Small intestine (tissue), 7 donors: ENCODE data around the gene ACOT7. TPM values are rescaled to one million over a fixed set of nuclear protein-coding genes. Genes with fewer than 3 reads are reported as not detected.

Experiments
- DNase-seq, 2 donors: peaks; one replicate each; pipeline versions ENCODE4 v3.0.0 to v3.0.0-alpha.2; 2013
- FAIRE-seq: peaks from 2 replicates; lab custom pipeline; 2012; peaks lifted over from hg19 to GRCh38; lab: Jason Lieb, UNC
- H3K27ac ChIP-seq, 3 donors: one replicate each; pipeline ENCODE4 v1.5.1; 2013; ENCODE audit warnings: low read length in 2 of 3, mild to moderate bottlenecking in 2 of 3, control low read depth in 1 of 3, inconsistent platforms in 1 of 3, low read depth in 1 of 3, moderate library complexity in 1 of 3
- H3K27me3 ChIP-seq, 3 donors: one replicate each; pipeline ENCODE4 v1.6.1; 2013; ENCODE audit warnings: low read length in 3 of 3, inconsistent platforms in 1 of 3; ENCODE audit not compliant: control insufficient read depth in 3 of 3, insufficient read depth in 3 of 3
- H3K36me3 ChIP-seq, 3 donors: one replicate each; pipeline ENCODE4 v1.6.1; 2013; ENCODE audit warnings: low read length in 3 of 3, inconsistent platforms in 1 of 3, low read depth in 1 of 3, mild to moderate bottlenecking in 1 of 3, moderate library complexity in 1 of 3; ENCODE audit not compliant: control insufficient read depth in 3 of 3, insufficient read depth in 2 of 3
- H3K4me1 ChIP-seq, 3 donors: one replicate each; pipeline ENCODE4 v1.6.1; 2013; ENCODE audit warnings: low read length in 2 of 3, inconsistent platforms in 1 of 3, low read depth in 1 of 3, mild to moderate bottlenecking in 1 of 3, moderate library complexity in 1 of 3; ENCODE audit not compliant: control insufficient read depth in 3 of 3, insufficient read depth in 2 of 3
- H3K4me3 ChIP-seq, 3 donors: one replicate each; pipeline ENCODE4 v1.5.1; 2013; ENCODE audit warnings: low read length in 3 of 3, control low read depth in 1 of 3, inconsistent platforms in 1 of 3, low read depth in 1 of 3, mild to moderate bottlenecking in 1 of 3, moderate library complexity in 1 of 3
- H3K9me3 ChIP-seq, 2 donors: one replicate each; pipeline ENCODE4 v1.6.1; 2013; ENCODE audit warnings: low read depth in 1 of 2, low read length in 1 of 2; ENCODE audit not compliant: control insufficient read depth in 2 of 2, insufficient read depth in 1 of 2
- WGBS, 3 donors: extraction: QIAGEN DNeasy Blood & Tissue Kit; methylation state at CpG; one replicate each; pipeline ENCODE4 v1.1.7; 2013; 5-methylcytosine and 5-hydroxymethylcytosine counted together
- polyA plus RNA-seq, 4 donors: library from polyadenylated mRNA; stranded (reverse) in 3 of 4; unstranded in 1 of 4; fragments of 200-250 nt in 3 of 4; fragments of 120-200 nt in 1 of 4; gene quantifications; one replicate each; pipeline versions ENCODE4 v1.2.1 to v1.2.3, GENCODE V29; 2013
- donor health status: healthy with polysubstance abuse.
- donor health status: control.
- donor health status: control.
- donor health status: Bipolar disorder and iron deficiency.
- donor health status: healthy.

ACOT7 gene
- polyA plus RNA-seq, 4 donors, result 20.3 to 93.8 (median 73.7) TPM

- H3K4me3 ChIP-seq, result no peak overlapping the region
- WGBS, 3 donors, result 96 to 98% (median 96%) methylated on average over 8 of the region's 8 CpGs
- FAIRE-seq, result no peak
- no peaks in the 10 kb centered on the region for H3K27me3 ChIP-seq
- no peak for DNase-seq
- H3K27ac ChIP-seq, result peak overlapping the region in 1 of 3 donors; percentile 44
- peaks cover 0 to 24% (median 4%) of the 10 kb centered on the region in 3 donors for H3K36me3 ChIP-seq
- no peaks in the 10 kb centered on the region for H3K9me3 ChIP-seq
- no peaks in the 10 kb centered on the region for H3K4me1 ChIP-seq
Observed at GRCh38 chr1:6298940-6299465, 94.6 kb downstream of the ACOT7 start.

GRCh38 chr1:6298530-6298929, 95.0 kb downstream of the ACOT7 start:
- Histone ChIP-seq H3K4me1 (no peaks in the 10 kb centered on the region), H3K27me3 (no peaks in the 10 kb centered on the region), H3K36me3 (peaks cover 0 to 29% (median 2%) of the 10 kb centered on the region in 3 donors), H3K9me3 (no peaks in the 10 kb centered on the region), H3K4me3 (no peak overlapping the region), H3K27ac (no peak overlapping the region)
- WGBS, 3 donors, result 88 to 92% (median 90%) methylated on average over 8 of the region's 8 CpGs
- FAIRE-seq, result no peak
- DNase-seq, result no peak

DNA sequence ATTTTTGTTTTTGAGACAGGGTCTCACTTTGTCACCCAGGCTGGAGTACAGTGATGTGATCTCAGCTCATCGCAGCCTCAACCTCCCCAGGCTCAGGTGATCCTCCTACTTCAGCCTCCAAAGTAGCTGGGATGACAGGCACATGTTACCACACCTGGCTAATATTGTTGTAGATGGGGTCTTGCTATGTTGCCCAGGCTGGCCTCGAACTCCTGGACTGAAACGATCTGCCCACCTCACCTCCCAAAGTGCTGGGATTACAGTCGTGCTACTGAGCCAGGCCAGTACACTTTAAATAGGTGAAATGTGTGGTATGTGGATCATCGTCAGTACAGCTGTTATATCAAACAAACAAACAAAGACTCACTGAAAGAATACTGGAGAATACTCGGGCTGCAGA, 97.7 kb downstream of the ACOT7 start:
- 91 to 93% (median 92%) methylated on average over 6 of the region's 6 CpGs for WGBS, 3 donors
- no peak for FAIRE-seq
- DNase-seq, result no peak
- Histone ChIP-seq H3K9me3 (no peaks in the 10 kb centered on the region), H3K36me3 (peaks cover 0 to 40% (median 5%) of the 10 kb centered on the region in 3 donors), H3K27ac (no peak overlapping the region), H3K4me3 (no peak overlapping the region), H3K27me3 (no peaks in the 10 kb centered on the region), H3K4me1 (no peaks in the 10 kb centered on the region)

DNA sequence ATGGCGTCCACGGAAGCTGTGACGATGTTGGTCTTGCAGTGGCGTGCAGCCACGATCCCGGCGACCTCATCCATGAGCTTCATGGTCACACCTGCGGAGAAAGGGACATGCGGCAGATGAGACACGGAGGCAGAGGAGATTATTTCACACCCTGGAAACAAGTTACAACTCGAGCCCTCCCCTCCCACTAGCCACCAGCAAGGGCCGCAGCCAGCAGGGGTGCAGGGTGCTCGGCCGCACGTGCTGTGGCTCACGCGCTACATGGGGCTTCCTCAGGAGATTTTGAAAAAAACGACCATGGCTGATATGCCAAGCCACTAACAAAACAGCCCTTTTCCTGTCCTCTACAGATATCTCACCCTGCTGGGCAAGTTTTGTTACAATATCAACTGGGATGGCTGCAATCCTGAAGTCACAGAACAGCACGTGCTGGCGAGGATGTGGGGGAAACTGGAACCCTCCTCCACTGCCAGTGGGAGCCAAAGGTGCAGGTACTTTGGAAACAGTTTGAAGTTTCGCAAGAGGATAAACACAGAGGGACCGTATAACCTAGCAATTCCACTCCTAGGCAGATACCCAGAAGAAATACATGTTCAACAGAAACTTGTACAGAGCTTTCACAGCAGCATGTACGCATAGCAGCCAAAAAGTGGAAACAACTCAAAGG, 98.5 kb downstream of the ACOT7 start:
- no peak overlapping the region for H3K4me3 ChIP-seq
- no peaks in the 10 kb centered on the region for H3K27me3 ChIP-seq
- peaks cover 0 to 42% (median 7%) of the 10 kb centered on the region in 3 donors for H3K36me3 ChIP-seq
- 89 to 95% (median 91%) methylated on average over 22 to 23 of the region's 23 CpGs for WGBS, 3 donors
- FAIRE-seq (no peak), DNase-seq (no peak)
- H3K27ac ChIP-seq, result no peak overlapping the region
- H3K9me3 ChIP-seq, result no peaks in the 10 kb centered on the region
- no peaks in the 10 kb centered on the region for H3K4me1 ChIP-seq

DNA sequence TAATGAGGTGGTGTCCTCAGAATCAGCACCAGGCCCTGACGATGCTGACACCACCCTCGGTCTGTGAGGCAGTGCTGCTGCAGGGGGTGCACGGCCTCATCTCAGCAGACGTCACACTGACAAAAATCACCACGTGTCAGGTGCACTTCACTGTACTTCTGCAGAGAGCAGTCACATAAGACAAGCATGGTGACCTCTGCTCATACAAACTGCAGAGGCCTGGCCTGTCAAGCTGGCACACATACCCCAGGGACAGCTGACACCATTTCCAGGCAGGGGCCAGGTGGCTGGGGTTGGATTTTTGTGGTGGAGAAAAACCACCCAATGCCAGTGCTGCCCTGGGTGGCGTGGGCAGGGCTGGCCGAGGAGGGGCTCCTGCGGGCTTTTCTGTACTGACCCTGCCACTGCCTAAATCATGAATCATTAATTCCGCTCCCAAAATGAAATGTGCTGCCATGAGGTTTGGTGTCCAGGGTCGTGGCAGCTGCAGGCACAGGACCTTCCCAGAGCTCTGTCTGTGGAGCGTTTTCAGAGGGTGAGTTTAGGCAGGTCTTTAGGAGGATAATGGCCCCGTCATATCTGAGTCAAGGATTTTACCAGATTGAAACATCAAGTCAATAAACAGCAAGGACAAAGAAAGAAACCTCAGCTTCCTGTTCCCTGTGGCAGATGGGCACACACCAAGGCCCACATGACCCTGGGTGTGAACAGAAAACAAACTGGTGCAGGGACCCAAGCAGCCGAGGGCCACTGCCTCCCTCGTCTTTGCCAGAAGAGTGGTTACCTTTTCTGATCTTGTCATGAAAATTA, 99.3 kb downstream of the ACOT7 start:
- DNase-seq, result no peak
- Histone ChIP-seq H3K4me1 (no peaks in the 10 kb centered on the region), H3K27me3 (no peaks in the 10 kb centered on the region), H3K9me3 (no peaks in the 10 kb centered on the region), H3K4me3 (no peak overlapping the region), H3K36me3 (peaks cover 0 to 36% (median 7%) of the 10 kb centered on the region in 3 donors), H3K27ac (no peak overlapping the region)
- 90 to 94% (median 94%) methylated on average over 14 of the region's 14 CpGs for WGBS, 3 donors
- no peak for FAIRE-seq

DNA sequence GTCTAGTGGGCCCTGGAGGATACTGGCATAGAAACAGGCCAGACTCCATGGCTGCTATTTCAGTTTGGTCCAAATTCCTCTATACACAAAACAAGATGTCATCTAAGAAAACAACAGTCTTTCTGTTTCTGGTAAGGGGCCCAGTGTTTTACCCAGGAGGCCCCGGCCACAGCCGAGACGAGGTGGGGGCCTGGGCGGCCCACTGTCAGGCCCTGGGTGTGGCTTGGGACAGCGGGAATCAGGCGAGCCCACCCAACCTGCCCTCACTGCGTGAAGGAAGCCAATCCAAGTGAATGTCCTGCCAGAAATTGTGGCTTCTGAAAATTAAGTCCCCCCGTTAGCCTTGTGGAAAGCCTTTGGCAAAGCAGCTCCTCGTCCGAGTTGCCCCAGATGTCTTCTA, 101.5 kb downstream of the ACOT7 start:
- 79 to 95% (median 93%) methylated on average over 10 of the region's 10 CpGs for WGBS, 3 donors
- DNase-seq (no peak), FAIRE-seq (no peak)
- Histone ChIP-seq H3K36me3 (peaks cover 0 to 37% (median 5%) of the 10 kb centered on the region in 3 donors), H3K4me1 (no peaks in the 10 kb centered on the region), H3K4me3 (no peak overlapping the region), H3K9me3 (no peaks in the 10 kb centered on the region), H3K27me3 (no peaks in the 10 kb centered on the region), H3K27ac (no peak overlapping the region)

DNA sequence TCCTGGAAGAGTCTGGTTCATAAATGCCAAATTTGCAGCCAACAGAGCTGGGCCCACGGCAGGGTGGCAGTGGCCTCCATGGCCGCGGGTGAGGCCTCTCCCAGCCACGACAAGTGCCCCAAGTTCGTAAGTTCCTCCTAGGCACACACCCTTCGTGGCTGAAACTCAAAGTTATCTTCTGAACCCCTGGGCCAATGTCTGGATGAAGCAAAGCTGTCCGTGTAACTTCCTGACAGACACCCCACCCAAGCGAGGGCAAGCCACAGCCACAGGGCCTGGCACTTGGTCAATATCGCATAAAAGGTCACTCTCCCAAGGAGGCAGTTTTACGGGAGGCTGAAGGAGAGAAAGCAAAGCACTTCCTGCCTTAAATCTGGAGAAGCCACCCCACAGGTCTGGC, 104.9 kb downstream of the ACOT7 start:
- H3K36me3 ChIP-seq, result peaks cover 0 to 32% (median 5%) of the 10 kb centered on the region in 3 donors
- FAIRE-seq (no peak), DNase-seq (no peak)
- H3K27ac ChIP-seq, result no peak overlapping the region
- WGBS, 3 donors, result 74 to 85% (median 85%) methylated on average over 10 of the region's 10 CpGs
- H3K9me3 ChIP-seq, result no peaks in the 10 kb centered on the region
- no peak overlapping the region for H3K4me3 ChIP-seq
- H3K27me3 ChIP-seq, result no peaks in the 10 kb centered on the region
- H3K4me1 ChIP-seq, result no peaks in the 10 kb centered on the region

DNA sequence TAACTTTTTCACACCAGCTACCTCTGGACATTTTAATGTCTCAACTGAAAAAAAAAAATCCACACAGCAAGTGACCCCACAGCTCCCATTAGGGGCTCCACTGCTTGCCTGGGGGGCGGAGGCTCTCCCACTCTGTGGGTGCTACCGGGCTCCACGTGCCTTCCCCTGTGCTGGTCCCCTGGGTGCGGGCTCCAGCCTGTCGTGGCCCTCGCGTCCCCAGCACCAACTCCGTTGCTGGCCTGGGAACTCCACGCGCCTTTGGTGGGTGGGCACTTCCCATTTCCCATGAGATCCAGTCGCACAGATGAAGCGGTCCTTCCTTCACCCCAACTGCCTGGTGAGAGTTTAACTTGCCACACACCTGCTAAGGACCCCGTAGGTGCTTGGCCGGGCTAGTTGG, 105.5 kb downstream of the ACOT7 start:
- no peak overlapping the region for H3K27ac ChIP-seq
- no peak for DNase-seq
- H3K27me3 ChIP-seq, result no peaks in the 10 kb centered on the region
- peaks cover 0 to 2% (median 0%) of the 10 kb centered on the region in 3 donors for H3K4me1 ChIP-seq
- WGBS, 3 donors, result 91 to 96% (median 95%) methylated on average over 14 of the region's 14 CpGs
- no peak for FAIRE-seq
- no peak overlapping the region for H3K4me3 ChIP-seq
- H3K36me3 ChIP-seq, result peaks cover 0 to 26% (median 5%) of the 10 kb centered on the region in 3 donors
- no peaks in the 10 kb centered on the region for H3K9me3 ChIP-seq
